B cell (primary cell): Measurements from ENCODE around the gene CTPS1. TPM values are rescaled to one million over a fixed set of nuclear protein-coding genes. Genes with fewer than 3 reads are reported as not detected.
A peak's percentile ranks its signal among the peaks of the same experiment; 100 is the strongest.

Source experiments
- ATAC-seq: fragments of 200-7000 bp; cut with Tn5 transposase; one replicate; pipeline ENCODE4 v1.10.0; 2021; ENCODE audit warnings: low read depth, mild to moderate bottlenecking, moderate number of reproducible peaks, moderate library complexity
- CTCF ChIA-PET: fragments of 350-600 bp; sonication (Branson Sonifier 250); formaldehyde crosslinking; loops from one replicate; lab custom pipeline; 2021; ENCODE audit warnings: antibody characterized with exemption, inconsistent platforms; lab: Charles Lee
- POLR2A ChIA-PET: fragments of 350-600 bp; sonication (Branson Sonifier 250); formaldehyde crosslinking; loops from one replicate; lab custom pipeline; 2021; ENCODE audit warnings: antibody characterized with exemption; lab: Charles Lee
- DNase-seq: peaks from one replicate; pipeline ENCODE4 v3.0.0; 2013
- H2AFZ ChIP-seq: 2 replicates; pipeline ENCODE4 v1.6.1; 2012; ENCODE audit warnings: mild to moderate bottlenecking, low read depth, low read length; ENCODE audit not compliant: insufficient read depth, poor library complexity, severe bottlenecking
- H3K27ac ChIP-seq, 2 donors: 1 replicate in 1 of 2; 2 replicates in 1 of 2; pipeline ENCODE4 v1.5.1; 2012 to 2013; ENCODE audit warnings: low read length in 2 of 2, mild to moderate bottlenecking in 2 of 2, moderate library complexity in 1 of 2
- H3K27me3 ChIP-seq, 4 experiments: fragments of 200-600 bp in 1 of 4; sonication (generic) in 1 of 4; replicated peaks in 1 of 4; 1 replicate in 2 of 4; 2 replicates in 2 of 4; pipeline versions ENCODE4 v1.6.1 to v1.7.0; 2013 to 2016; ENCODE audit warnings: low read length in 3 of 4, mild to moderate bottlenecking in 2 of 4, mixed read lengths in 1 of 4, moderate library complexity in 1 of 4; ENCODE audit not compliant: insufficient read depth in 4 of 4, control insufficient read depth in 3 of 4; ENCODE audit errors: control extremely low read depth in 1 of 4
- H3K36me3 ChIP-seq, 2 experiments: replicated peaks in 1 of 2; 1 replicate in 1 of 2; 2 replicates in 1 of 2; pipeline versions ENCODE4 v1.6.1 to v1.7.1; 2013; ENCODE audit warnings: low read length in 1 of 2; ENCODE audit not compliant: insufficient read depth in 2 of 2, control insufficient read depth in 1 of 2; ENCODE audit errors: control extremely low read depth in 1 of 2, extremely low read depth in 1 of 2
- H3K4me1 ChIP-seq, 2 donors: fragments of 200-600 bp in 1 of 2; sonication (generic) in 1 of 2; 1 replicate in 1 of 2; 2 replicates in 1 of 2; pipeline versions ENCODE4 v1.5.1 to v1.6.1; 2013 to 2017; ENCODE audit warnings: low read length in 2 of 2; ENCODE audit not compliant: control insufficient read depth in 2 of 2, insufficient read depth in 2 of 2
- H3K4me2 ChIP-seq: replicated peaks from 2 replicates; pipeline ENCODE3; 2012; ENCODE audit warnings: mild to moderate bottlenecking, low read depth, low read length; ENCODE audit not compliant: poor library complexity, severe bottlenecking
- H3K4me3 ChIP-seq, 5 experiments: fragments of 200-600 bp in 1 of 5; sonication (generic) in 1 of 5; 1 replicate in 3 of 5; 2 replicates in 2 of 5; pipeline versions ENCODE4 v1.5.1 to v1.7.0; 2011 to 2016; ENCODE audit warnings: low read length in 4 of 5, mild to moderate bottlenecking in 4 of 5, low read depth in 2 of 5, control low read depth in 1 of 5, moderate library complexity in 1 of 5; ENCODE audit not compliant: insufficient read depth in 1 of 5; ENCODE audit errors: control extremely low read depth in 1 of 5, extremely low read depth in 1 of 5
- H3K79me2 ChIP-seq: fragments of 200-600 bp; sonication (generic); one replicate; pipeline ENCODE4 v1.6.0; 2016; ENCODE audit warnings: low read length; ENCODE audit not compliant: control insufficient read depth, insufficient read depth
- H3K9ac ChIP-seq: fragments of 200-600 bp; sonication (generic); 2 replicates; pipeline ENCODE4 v1.6.1; 2017; ENCODE audit warnings: mild to moderate bottlenecking, low read length, moderate library complexity
- H3K9me3 ChIP-seq, 3 donors: one replicate each; pipeline versions ENCODE4 v1.6.1 to v1.7.1; 2013; ENCODE audit warnings: low read length in 2 of 3; ENCODE audit not compliant: control insufficient read depth in 2 of 3, insufficient read depth in 1 of 3; ENCODE audit errors: control extremely low read depth in 1 of 3
- H4K20me1 ChIP-seq: 2 replicates; pipeline ENCODE4 v1.6.0; 2012; ENCODE audit warnings: mild to moderate bottlenecking, low read length; ENCODE audit not compliant: insufficient read depth, control insufficient read depth, poor library complexity, severe bottlenecking
- H3K27ac Mint-ChIP-seq: one replicate; pipeline ENCODE4 v1.8.0; 2021; ENCODE audit warnings: mixed read lengths
- H3K27me3 Mint-ChIP-seq: one replicate; pipeline ENCODE4 v1.8.0; 2021; ENCODE audit warnings: mixed read lengths
- H3K4me1 Mint-ChIP-seq: one replicate; pipeline ENCODE4 v1.8.0; 2021; ENCODE audit warnings: mixed read lengths
- H3K4me3 Mint-ChIP-seq: one replicate; pipeline ENCODE4 v1.8.0; 2021; ENCODE audit warnings: mixed read lengths
- H3K9me3 Mint-ChIP-seq: one replicate; pipeline ENCODE4 v1.8.0; 2022; ENCODE audit warnings: mixed read lengths; ENCODE audit not compliant: insufficient read depth
- CTCF ChIP-seq: fragments of 200-600 bp; IDR thresholded peaks from one replicate; pipeline ENCODE4 v1.8.0; 2022; ENCODE audit warnings: antibody characterized with exemption, mild to moderate bottlenecking
- EZH2 ChIP-seq: IDR thresholded peaks from 2 replicates; pipeline ENCODE4 v1.6.1; 2012; ENCODE audit warnings: borderline replicate concordance, low read depth, mild to moderate bottlenecking, moderate library complexity, low read length; ENCODE audit not compliant: insufficient read depth, poor library complexity, severe bottlenecking
- WGBS: methylation state at CpG from one replicate; pipeline ENCODE4 v1.1.5; 2013; ENCODE audit warnings: missing lambda C conversion rate; ENCODE audit not compliant: insufficient coverage; 5-methylcytosine and 5-hydroxymethylcytosine counted together
- intact Hi-C: fragments of 100-400 bp; cut with micrococcal nuclease; formaldehyde crosslinking; loops from one replicate; pipeline ENCODE4 v1.10.0; 2022
- polyA plus RNA-seq: library from polyadenylated mRNA; depleted of rRNA; stranded (reverse); fragments of >200 nt; gene quantifications from 2 replicates; pipeline ENCODE4 v1.2.3, GENCODE V29; 2012
- total RNA-seq, 2 donors: library from RNA; stranded (reverse); fragments of 120-200 nt in 1 of 2; gene quantifications; 1 replicate in 1 of 2; 2 replicates in 1 of 2; pipeline versions ENCODE4 v1.2.3 to v1.2.4, GENCODE V29; 2013 to 2022

CTPS1 gene
- total and polyA plus RNA-seq, 2 donors (not counting 1 experiment from before 2014, with no cell fraction given), result 9.2 to 17.9 TPM

DNA sequence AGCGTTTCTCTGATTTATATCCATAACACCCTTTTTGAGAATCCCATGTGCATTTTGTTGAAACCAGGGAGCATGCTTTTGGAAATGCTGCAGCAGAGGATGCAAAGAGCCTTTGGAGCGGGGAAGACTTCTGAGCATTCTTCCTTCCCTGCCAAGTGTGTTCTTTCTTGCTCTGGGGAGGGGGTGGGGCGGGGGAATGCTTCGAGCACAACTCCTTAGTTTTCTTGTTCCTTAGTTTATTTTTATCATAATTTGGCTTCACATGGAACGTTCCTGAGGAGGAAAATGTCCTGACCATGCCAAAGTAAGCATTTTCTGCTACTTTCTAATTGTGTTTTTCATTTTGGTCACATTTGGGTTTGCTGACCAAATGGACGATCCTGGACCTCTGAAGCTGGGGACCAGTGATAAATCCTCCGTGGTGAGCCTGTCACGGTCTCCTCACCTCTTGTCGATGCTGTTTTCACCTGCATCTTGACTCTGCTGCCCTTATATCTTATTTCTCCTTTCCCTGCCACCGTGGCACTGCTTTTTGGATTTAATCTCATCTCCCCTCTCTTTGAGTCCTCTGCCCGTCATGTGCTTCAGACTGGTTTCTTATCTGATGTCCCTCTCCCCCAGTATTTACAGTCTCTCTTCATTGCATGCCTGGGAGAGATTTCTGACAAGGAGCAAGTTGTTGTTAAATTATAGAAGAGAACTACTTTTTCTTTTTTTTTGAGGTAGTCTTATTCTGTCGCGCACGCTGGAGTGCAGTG is 2.4 kb downstream of the CTPS1 start:
- H3K4me2 ChIP-seq, result no peak overlapping the region
- ATAC-seq (no peak), DNase-seq (no peak)
- no peaks in the 10 kb centered on the region for H4K20me1 ChIP-seq
- POLR2A ChIA-PET, result no interaction called here
- intact Hi-C loops, result no loop called here
- no peaks in the 10 kb centered on the region for H3K9me3 ChIP-seq
- Mint-ChIP-seq H3K9me3 (no peaks in the 10 kb centered on the region), H3K4me3 (peak overlapping the region; percentile 48), H3K4me1 (peaks cover 15% of the 10 kb centered on the region), H3K27ac (no peak overlapping the region), H3K27me3 (no peaks in the 10 kb centered on the region)
- CTCF ChIA-PET, result interaction anchor here (1.6 kb wide), 1 partner anchor 22 kb away, joined by 6 read pairs; no protein-coding TSS in a partner anchor
- WGBS, result 95% methylated on average over 9 of the region's 14 CpGs
- H3K4me3 ChIP-seq, result no peak overlapping the region
- H3K4me1 ChIP-seq, result peaks cover 13 to 18% of the 10 kb centered on the region in 2 donors
- H3K79me2 ChIP-seq, result peaks cover 52% of the 10 kb centered on the region
- TF ChIP-seq EZH2, result no peak
- no peak overlapping the region for H3K27ac ChIP-seq
- no peak overlapping the region for H2AFZ ChIP-seq
- H3K9ac ChIP-seq, result no peak overlapping the region
- H3K36me3 ChIP-seq, result peaks cover 0 to 31% of the 10 kb centered on the region in 2 experiments
- H3K27me3 ChIP-seq, result no peaks in the 10 kb centered on the region

- peaks cover 13 to 18% of the 10 kb centered on the region in 2 donors for H3K4me1 ChIP-seq
- no peaks in the 10 kb centered on the region for H3K9me3 ChIP-seq
- H3K27me3 ChIP-seq, result no peaks in the 10 kb centered on the region
- no peak overlapping the region for H3K4me2 ChIP-seq
- Mint-ChIP-seq H3K27ac (no peak overlapping the region), H3K4me1 (peaks cover 15% of the 10 kb centered on the region), H3K9me3 (no peaks in the 10 kb centered on the region), H3K4me3 (no peak overlapping the region), H3K27me3 (no peaks in the 10 kb centered on the region)
- H4K20me1 ChIP-seq, result no peaks in the 10 kb centered on the region
- no peak overlapping the region for H3K27ac ChIP-seq
- no peak for DNase-seq
- H3K79me2 ChIP-seq, result peaks cover 52% of the 10 kb centered on the region
- no peak overlapping the region for H2AFZ ChIP-seq
- no peak for ATAC-seq
- H3K9ac ChIP-seq, result no peak overlapping the region
- intact Hi-C loops, result no loop called here
- no peak for TF ChIP-seq CTCF
- TF ChIP-seq EZH2, result no peak
- ChIA-PET CTCF (no interaction called here), POLR2A (no interaction called here)
- 100% methylated on average over 1 of the region's 1 CpG for WGBS
- peaks cover 0 to 36% of the 10 kb centered on the region in 2 experiments for H3K36me3 ChIP-seq
- no peak overlapping the region for H3K4me3 ChIP-seq
Observed at GRCh38 chr1:40982721-40983120, 3.2 kb downstream of the CTPS1 start.
